A673 (cell line): ENCODE results near the gene CREBRF.

Source experiments
- EZH2 ChIP-seq: fragments of 200-600 bp; sonication (generic); IDR thresholded peaks from 2 replicates; pipeline ENCODE4 v1.6.1; 2017; ENCODE audit warnings: borderline replicate concordance, low read depth, mild to moderate bottlenecking, mixed read lengths, antibody characterized with exemption, low read length; ENCODE audit not compliant: poor library complexity, severe bottlenecking
- TF ChIP-seq, protein P1 (sequence below): fragments of 300-800, 200-600 bp; sonication (generic); conservative IDR thresholded peaks from 2 replicates; pipeline ENCODE4 v1.5.1; 2017; ENCODE audit warnings: low read depth, mild to moderate bottlenecking, antibody characterized with exemption, low read length, moderate library complexity, mixed read lengths

DNA sequence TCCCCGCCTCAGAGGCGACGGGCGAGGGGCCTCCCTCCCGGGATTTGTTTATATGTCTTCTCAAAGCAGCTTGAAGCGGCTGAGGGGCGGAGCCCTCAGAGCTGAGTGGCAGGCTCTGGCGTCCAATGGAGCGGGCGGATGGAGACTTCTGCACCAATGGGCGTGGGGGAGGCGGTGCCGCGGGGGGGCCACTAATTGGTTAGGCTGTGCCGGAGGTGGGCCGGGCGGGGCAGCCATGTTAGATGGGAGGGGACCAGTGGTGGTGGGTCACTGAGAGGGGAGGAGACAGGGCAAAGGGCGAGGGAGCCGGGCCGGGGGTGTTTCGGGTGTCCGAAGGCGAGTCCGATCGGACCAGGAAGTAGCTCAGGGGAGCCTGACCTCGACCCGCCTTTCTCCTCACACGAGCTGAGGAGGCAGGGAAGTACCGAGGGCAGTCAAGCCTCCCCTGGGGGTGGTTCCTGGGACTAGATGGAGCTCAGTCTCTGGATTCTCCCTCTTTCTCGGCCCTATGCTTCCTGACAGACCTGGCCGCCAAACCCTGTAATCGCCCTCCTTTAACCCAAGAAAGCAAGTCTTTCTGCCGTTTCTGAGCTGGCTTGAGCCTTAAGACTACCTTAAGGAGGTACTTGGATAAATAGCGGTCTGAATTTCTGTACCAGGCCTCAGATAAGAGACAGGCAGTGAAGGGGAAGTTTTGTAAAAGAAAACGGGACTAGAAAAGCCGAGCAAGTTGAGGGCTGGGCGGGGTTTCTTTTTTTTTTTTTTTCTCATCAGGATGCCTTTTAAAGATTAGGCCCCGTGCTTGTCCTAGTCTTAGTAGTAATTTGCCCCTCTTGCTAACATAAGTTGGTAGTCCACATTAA, 1.1 kb downstream of the CREBRF start:
- TF ChIP-seq, protein P1, sequence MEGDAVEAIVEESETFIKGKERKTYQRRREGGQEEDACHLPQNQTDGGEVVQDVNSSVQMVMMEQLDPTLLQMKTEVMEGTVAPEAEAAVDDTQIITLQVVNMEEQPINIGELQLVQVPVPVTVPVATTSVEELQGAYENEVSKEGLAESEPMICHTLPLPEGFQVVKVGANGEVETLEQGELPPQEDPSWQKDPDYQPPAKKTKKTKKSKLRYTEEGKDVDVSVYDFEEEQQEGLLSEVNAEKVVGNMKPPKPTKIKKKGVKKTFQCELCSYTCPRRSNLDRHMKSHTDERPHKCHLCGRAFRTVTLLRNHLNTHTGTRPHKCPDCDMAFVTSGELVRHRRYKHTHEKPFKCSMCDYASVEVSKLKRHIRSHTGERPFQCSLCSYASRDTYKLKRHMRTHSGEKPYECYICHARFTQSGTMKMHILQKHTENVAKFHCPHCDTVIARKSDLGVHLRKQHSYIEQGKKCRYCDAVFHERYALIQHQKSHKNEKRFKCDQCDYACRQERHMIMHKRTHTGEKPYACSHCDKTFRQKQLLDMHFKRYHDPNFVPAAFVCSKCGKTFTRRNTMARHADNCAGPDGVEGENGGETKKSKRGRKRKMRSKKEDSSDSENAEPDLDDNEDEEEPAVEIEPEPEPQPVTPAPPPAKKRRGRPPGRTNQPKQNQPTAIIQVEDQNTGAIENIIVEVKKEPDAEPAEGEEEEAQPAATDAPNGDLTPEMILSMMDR = no peak
- no peak for TF ChIP-seq EZH2
